Activated naive CD8-positive, alpha-beta T cell treated with anti-CD3 and anti-CD28 coated beads for 36 hours (primary cell): ENCODE results near the gene NSUN2. TPM values are rescaled to one million over a fixed set of nuclear protein-coding genes. Genes with fewer than 3 reads are reported as not detected.

ENCODE experiments used
- DNase-seq: peaks from one replicate; pipeline ENCODE4 v3.0.0; 2021
- H3K27ac Mint-ChIP-seq: one replicate; pipeline ENCODE4 v1.8.0; 2022; ENCODE audit warnings: mild to moderate bottlenecking, moderate library complexity, mixed read lengths
- H3K27me3 Mint-ChIP-seq: one replicate; pipeline ENCODE4 v1.8.0; 2022; ENCODE audit warnings: mild to moderate bottlenecking, mixed read lengths
- H3K36me3 Mint-ChIP-seq: one replicate; pipeline ENCODE4 v1.8.0; 2021; ENCODE audit warnings: mild to moderate bottlenecking, mixed read lengths
- H3K4me1 Mint-ChIP-seq: one replicate; pipeline ENCODE4 v1.8.0; 2021; ENCODE audit warnings: mixed read lengths
- H3K4me3 Mint-ChIP-seq: one replicate; pipeline ENCODE4 v1.8.0; 2022; ENCODE audit warnings: mild to moderate bottlenecking, moderate library complexity, mixed read lengths
- H3K9me3 Mint-ChIP-seq: one replicate; pipeline ENCODE4 v1.8.0; 2022; ENCODE audit warnings: mixed read lengths
- total RNA-seq, 2 experiments: library from RNA; stranded (reverse); gene quantifications; one replicate each; pipeline ENCODE4 v1.2.3, GENCODE V29; 2021

The NSUN2 gene
- total RNA-seq, 2 experiments from 2014 or later: 148 to 159 TPM

DNA sequence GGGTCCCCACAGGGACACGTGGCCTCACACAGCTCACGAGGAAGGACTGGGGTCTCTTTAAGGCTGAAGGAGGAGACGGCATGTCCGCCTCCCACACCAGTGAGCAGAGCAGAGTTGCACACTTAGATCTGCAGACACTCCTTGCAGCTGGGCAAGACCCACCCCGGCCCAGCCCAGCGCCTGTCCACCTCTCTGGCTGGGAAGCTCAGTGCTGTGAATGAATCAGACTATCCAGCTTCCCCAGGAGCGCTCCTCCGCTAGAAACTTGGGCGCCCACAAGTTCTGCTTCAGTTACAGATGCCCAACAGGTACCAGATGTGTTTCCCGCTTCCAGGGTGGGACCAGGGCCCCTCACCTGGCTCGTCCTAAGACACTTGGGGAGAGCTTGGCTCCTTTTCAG, 78.9 kb downstream of the NSUN2 start:
- Mint-ChIP-seq H3K27ac (no peak overlapping the region), H3K9me3 (no peaks in the 10 kb centered on the region), H3K4me1 (no peaks in the 10 kb centered on the region), H3K36me3 (no peaks in the 10 kb centered on the region), H3K27me3 (peaks cover 13% of the 10 kb centered on the region), H3K4me3 (no peak overlapping the region)
- DNase-seq: no peak

GRCh38 chr5:6552612-6553011, 80.2 kb downstream of the NSUN2 start:
- H3K27ac Mint-ChIP-seq: no peak overlapping the region
- H3K9me3 Mint-ChIP-seq: peaks cover 2% of the 10 kb centered on the region
- no peak overlapping the region for H3K4me3 Mint-ChIP-seq
- DNase-seq: no peak
- peaks cover 13% of the 10 kb centered on the region for H3K27me3 Mint-ChIP-seq
- no peaks in the 10 kb centered on the region for H3K36me3 Mint-ChIP-seq
- no peaks in the 10 kb centered on the region for H3K4me1 Mint-ChIP-seq

DNA sequence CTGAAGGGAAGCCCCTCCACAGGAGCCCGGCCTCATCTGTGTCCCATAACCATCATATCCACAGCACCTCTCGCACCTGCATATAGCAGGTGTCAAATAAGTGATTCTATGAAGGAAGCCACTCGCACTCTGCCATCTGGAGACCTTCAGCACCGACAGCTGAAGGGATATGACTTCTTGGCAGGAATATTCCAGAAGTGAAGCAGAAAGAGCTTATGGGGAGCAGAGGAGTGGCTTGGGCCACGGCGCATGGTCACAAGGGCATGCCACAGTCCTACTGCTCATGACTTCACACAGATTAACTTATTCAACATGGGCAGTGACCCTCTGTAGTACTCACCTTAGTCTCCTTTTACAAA, 80.9 kb downstream of the NSUN2 start:
- Mint-ChIP-seq H3K27me3 (peaks cover 13% of the 10 kb centered on the region), H3K4me1 (no peaks in the 10 kb centered on the region), H3K9me3 (peaks cover 2% of the 10 kb centered on the region), H3K27ac (no peak overlapping the region), H3K36me3 (no peaks in the 10 kb centered on the region), H3K4me3 (no peak overlapping the region)
- no peak for DNase-seq

GRCh38 chr5:6551287-6551954, 81.4 kb downstream of the NSUN2 start:
- Mint-ChIP-seq H3K4me3 (no peak overlapping the region), H3K27ac (no peak overlapping the region), H3K9me3 (peaks cover 2% of the 10 kb centered on the region), H3K36me3 (no peaks in the 10 kb centered on the region), H3K4me1 (no peaks in the 10 kb centered on the region), H3K27me3 (peaks cover 9% of the 10 kb centered on the region)
- DNase-seq: no peak

DNA sequence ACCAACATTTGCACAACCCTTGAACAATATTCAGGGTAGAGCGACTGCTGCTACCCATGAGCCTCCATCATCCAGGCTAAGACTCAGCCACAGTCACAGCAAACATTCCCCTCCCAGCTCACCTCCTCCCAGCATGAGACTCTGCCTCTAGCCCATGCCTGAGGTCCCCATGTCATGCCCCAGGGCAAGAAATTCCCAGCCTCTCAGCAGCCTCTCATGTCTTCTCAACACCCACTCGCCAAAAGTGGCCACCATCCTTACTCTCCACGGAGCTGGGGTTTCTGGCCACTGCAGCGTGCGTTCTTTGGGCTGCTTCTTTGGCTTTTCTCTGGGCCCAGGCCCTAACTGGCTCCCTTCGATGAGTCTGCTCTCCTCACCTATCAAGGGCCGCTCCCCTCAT, 82.2 kb downstream of the NSUN2 start:
- H3K27me3 Mint-ChIP-seq: peaks cover 2% of the 10 kb centered on the region
- H3K36me3 Mint-ChIP-seq: no peaks in the 10 kb centered on the region
- H3K4me3 Mint-ChIP-seq: no peak overlapping the region
- no peak for DNase-seq
- no peak overlapping the region for H3K27ac Mint-ChIP-seq
- H3K9me3 Mint-ChIP-seq: peaks cover 2% of the 10 kb centered on the region
- H3K4me1 Mint-ChIP-seq: no peaks in the 10 kb centered on the region

Other genes starting within 250 kb of the NSUN2 start
- not detected for gene UBE2QL1, start 184.2 kb downstream of the NSUN2 start, total RNA-seq
- gene SRD5A1, start 396 bp upstream of the NSUN2 start, total RNA-seq: 10 to 100 TPM; 14.1 to 14.3 TPM
- gene TENT4A, start 80.4 kb upstream of the NSUN2 start, total RNA-seq: 10 to 100 TPM; 28.2 to 30.7 TPM